ENCODE measurements around the gene GLIS2. TPM values are rescaled to one million over a fixed set of nuclear protein-coding genes. Genes with fewer than 3 reads are reported as not detected.
"Not testable (repeated sequence)": the region's sequence is repeated elsewhere in the genome, so short reads cannot be mapped to it uniquely, and the experiment has no call there.

GLIS2 gene
- total RNA-seq, 2 donors from 2014 or later, result 0.10 to 0.29 TPM

GRCh38 chr16:4328046-4328781 lies 12.3 kb downstream of the GLIS2 start:
- Mint-ChIP-seq H3K27me3 (no peaks in the 10 kb centered on the region), H3K36me3 (ENCODE audit: low read depth) (no peaks in the 10 kb centered on the region), H3K27ac (peak overlapping the region; percentile 37), H3K4me1 (peaks cover 5% of the 10 kb centered on the region), H3K4me3 (peak overlapping the region; percentile 74)
- DNase-seq (peak in 2 of 3 donors; percentile 29 to 42), ATAC-seq (peak; percentile 78)
- no peaks in the 10 kb centered on the region for H3K9me3 ChIP-seq (ENCODE audit: control insufficient read depth, low read length, poor library complexity, severe bottlenecking)

GRCh38 chr16:4328782-4329775 lies 13.2 kb downstream of the GLIS2 start:
- H3K27me3 Mint-ChIP-seq, result no peaks in the 10 kb centered on the region
- H3K27ac Mint-ChIP-seq, result peak overlapping the region; percentile 37
- peak overlapping the region; percentile 74 for H3K4me3 Mint-ChIP-seq

DNA sequence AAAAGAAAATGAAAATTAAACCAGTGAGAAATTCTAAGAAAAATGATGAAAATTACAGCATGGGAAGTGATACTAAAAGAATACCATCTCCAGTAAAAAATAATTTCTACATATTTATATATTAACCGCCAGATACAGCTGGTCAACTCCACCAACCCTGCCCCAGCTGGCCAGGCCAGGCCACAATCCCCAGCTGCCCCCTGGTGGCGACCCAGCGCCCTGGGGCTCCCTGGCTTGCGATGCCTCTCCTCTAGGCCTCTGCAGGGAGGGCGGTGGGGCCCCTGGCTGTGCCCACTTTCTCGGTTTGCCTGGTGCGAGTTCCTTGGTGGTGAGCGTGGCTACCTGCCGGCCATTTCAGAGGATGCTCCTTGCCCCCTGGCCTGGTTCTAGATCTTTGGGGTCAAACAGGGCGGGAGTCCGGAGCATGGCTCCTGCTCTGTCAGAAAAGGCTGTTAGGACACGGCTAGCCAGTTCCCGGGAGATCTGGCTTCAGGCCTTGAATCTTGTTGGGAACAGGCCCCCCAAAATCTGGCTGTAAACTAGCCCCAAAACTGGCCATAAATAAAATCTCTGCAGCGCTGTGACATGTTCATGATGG lies 14.5 kb downstream of the GLIS2 start:
- DNase-seq (peak; percentile 56 to 75 (median 70)), ATAC-seq (peak; percentile 77)
- Mint-ChIP-seq H3K27me3 (no peaks in the 10 kb centered on the region), H3K4me1 (peaks cover 5% of the 10 kb centered on the region), H3K36me3 (ENCODE audit: low read depth) (no peaks in the 10 kb centered on the region), H3K27ac (no peak overlapping the region), H3K4me3 (no peak overlapping the region)
- H3K9me3 ChIP-seq (ENCODE audit: control insufficient read depth, low read length, poor library complexity, severe bottlenecking), result no peaks in the 10 kb centered on the region

More at GRCh38 chr16:4328782-4329775, 13.2 kb downstream of the GLIS2 start:
- ATAC-seq (no peak), DNase-seq (no peak)
- H3K9me3 ChIP-seq (ENCODE audit: control insufficient read depth, low read length, poor library complexity, severe bottlenecking), result no peaks in the 10 kb centered on the region
- Mint-ChIP-seq H3K36me3 (ENCODE audit: low read depth) (no peaks in the 10 kb centered on the region), H3K4me1 (peaks cover 5% of the 10 kb centered on the region)

DNA sequence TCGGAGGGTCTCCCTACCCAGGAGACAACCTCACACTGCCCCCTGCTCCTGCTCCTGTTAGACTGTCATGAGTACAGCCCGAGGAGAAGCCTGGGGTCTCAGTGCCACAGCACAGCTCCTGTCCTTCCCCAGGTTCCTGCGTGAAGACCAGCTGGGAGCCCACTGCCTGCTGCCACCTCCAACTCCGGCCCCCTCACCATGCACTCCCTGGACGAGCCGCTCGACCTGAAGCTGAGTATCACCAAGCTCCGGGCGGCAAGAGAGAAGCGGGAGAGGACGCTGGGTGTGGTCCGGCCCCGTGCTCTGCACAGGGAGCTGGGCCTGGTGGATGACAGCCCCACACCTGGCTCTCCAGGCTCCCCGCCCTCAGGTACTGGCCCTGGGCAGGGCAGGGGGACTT lies 16.2 kb downstream of the GLIS2 start:
- Mint-ChIP-seq H3K27ac (no peak overlapping the region), H3K36me3 (ENCODE audit: low read depth) (no peaks in the 10 kb centered on the region), H3K4me1 (peaks cover 5% of the 10 kb centered on the region), H3K4me3 (no peak overlapping the region), H3K27me3 (no peaks in the 10 kb centered on the region)
- ATAC-seq (no peak), DNase-seq (no peak)
- no peaks in the 10 kb centered on the region for H3K9me3 ChIP-seq (ENCODE audit: control insufficient read depth, low read length, poor library complexity, severe bottlenecking)

DNA sequence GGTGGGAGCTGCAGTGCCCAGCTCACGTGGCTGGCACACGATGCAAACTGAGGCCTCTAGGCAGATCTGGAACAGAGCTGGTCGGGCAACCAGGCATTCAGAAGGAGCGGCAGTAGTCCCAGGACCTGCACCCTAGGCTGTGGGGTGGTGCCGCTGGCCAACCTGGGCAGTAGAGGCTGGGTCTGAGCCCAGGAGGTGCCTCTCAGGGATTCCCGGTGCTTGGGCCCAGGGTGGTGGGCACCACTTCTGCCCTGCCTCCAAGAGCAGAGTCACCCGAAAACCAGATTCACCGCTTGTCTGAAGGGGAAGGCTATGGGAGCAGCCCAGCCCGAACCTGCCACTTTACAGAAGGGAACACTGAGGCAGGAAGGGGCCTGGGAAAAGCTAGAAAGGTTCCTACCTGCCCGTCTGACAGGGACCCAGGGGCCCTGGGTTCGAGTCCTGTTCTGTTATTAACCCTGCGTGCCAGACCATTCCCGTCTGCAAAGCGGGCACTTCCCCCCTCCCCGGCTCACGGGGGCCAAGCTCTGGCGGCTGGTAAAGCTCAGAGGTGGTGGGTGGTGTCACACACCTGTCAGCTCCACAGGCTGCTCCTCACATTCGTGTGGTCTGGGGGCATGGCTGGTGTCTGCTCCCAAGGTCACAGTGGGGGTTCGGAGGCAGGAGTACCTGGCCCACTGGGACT lies 16.9 kb downstream of the GLIS2 start:
- H3K9me3 ChIP-seq (ENCODE audit: control insufficient read depth, low read length, poor library complexity, severe bottlenecking), result no peaks in the 10 kb centered on the region
- H3K4me3 Mint-ChIP-seq, result no peak overlapping the region
- H3K4me1 Mint-ChIP-seq, result peaks cover 5% of the 10 kb centered on the region
- no peaks in the 10 kb centered on the region for H3K36me3 Mint-ChIP-seq (ENCODE audit: low read depth)
- H3K27ac Mint-ChIP-seq, result no peak overlapping the region
- DNase-seq (no peak), ATAC-seq (no peak)
- H3K27me3 Mint-ChIP-seq, result no peaks in the 10 kb centered on the region

GRCh38 chr16:4333308-4333638 lies 17.4 kb downstream of the GLIS2 start:
- H3K27ac Mint-ChIP-seq, result no peak overlapping the region
- no peak overlapping the region for H3K4me3 Mint-ChIP-seq

DNA sequence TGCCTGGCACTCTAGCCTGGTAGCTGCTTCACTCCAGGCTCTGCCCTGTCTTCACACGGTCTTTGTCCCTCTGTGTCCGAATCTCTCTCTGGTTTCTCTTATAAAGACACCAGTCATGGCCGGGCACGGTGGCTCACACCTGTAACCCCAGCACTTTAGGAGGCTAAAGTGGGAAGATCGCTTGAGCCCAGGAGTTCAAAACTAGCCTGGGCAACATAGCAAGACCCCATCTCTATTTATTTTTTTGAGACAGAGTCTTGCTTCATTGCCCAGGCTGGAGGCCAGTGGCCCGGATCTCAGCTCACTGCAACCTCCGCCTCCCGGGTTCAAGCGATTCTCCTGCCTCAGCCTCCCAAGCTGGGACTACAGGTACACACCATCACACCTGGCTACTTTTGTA lies 17.8 kb downstream of the GLIS2 start:
- H3K9me3 ChIP-seq (ENCODE audit: control insufficient read depth, low read length, poor library complexity, severe bottlenecking); H3K36me3 Mint-ChIP-seq (ENCODE audit: low read depth); H3K27me3 Mint-ChIP-seq; H3K4me3 Mint-ChIP-seq; H3K27ac Mint-ChIP-seq; ATAC-seq; H3K4me1 Mint-ChIP-seq; DNase-seq: not testable (repeated sequence)

More at GRCh38 chr16:4333308-4333638, 17.4 kb downstream of the GLIS2 start:
- DNase-seq (no peak), ATAC-seq (no peak)
- no peaks in the 10 kb centered on the region for H3K9me3 ChIP-seq (ENCODE audit: control insufficient read depth, low read length, poor library complexity, severe bottlenecking)
- Mint-ChIP-seq H3K27me3 (no peaks in the 10 kb centered on the region), H3K4me1 (peaks cover 2% of the 10 kb centered on the region), H3K36me3 (ENCODE audit: low read depth) (no peaks in the 10 kb centered on the region)

GRCh38 chr16:4334724-4335495 lies 19.0 kb downstream of the GLIS2 start:
- no peak overlapping the region for H3K27ac Mint-ChIP-seq
- H3K36me3 Mint-ChIP-seq (ENCODE audit: low read depth), result no peaks in the 10 kb centered on the region
- no peaks in the 10 kb centered on the region for H3K4me1 Mint-ChIP-seq
- no peaks in the 10 kb centered on the region for H3K27me3 Mint-ChIP-seq
- H3K4me3 Mint-ChIP-seq, result no peak overlapping the region
- ATAC-seq (no peak), DNase-seq (no peak)
- no peaks in the 10 kb centered on the region for H3K9me3 ChIP-seq (ENCODE audit: control insufficient read depth, low read length, poor library complexity, severe bottlenecking)

GRCh38 chr16:4336701-4337539 lies 21.1 kb downstream of the GLIS2 start:
- Mint-ChIP-seq H3K36me3 (ENCODE audit: low read depth) (no peaks in the 10 kb centered on the region), H3K27me3 (no peaks in the 10 kb centered on the region), H3K27ac (no peak overlapping the region), H3K4me3 (no peak overlapping the region), H3K4me1 (no peaks in the 10 kb centered on the region)
- DNase-seq (no peak), ATAC-seq (no peak)
- H3K9me3 ChIP-seq (ENCODE audit: control insufficient read depth, low read length, poor library complexity, severe bottlenecking), result no peaks in the 10 kb centered on the region

DNA sequence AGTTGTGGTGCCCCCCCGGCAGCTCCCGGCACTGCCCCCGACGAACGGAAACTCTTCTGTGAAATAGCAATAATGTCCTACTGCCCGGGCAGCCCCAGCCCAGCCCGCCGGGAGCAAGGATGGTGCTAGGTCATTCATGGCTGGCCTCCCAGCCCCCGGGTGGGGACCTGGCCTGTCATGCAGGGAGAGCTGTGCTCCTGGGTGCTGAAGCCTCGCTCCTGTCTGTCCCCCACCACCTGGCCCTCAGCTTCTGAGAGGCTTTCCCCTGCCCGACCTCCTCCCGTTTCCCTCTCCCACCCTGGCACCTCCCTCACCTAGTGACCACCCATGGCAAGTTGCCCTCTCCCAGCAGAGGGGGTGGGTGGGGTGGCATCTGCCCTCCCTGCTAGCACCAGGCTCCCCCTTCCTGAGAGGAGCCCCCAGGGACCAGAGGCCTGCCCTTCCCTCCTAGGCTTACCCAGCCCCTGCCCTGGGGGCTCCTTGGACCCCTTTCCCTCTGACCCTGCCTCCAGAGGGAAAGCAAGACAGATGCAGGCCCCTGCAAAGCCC lies 21.7 kb downstream of the GLIS2 start:
- H3K4me3 Mint-ChIP-seq, result no peak overlapping the region
- no peaks in the 10 kb centered on the region for H3K4me1 Mint-ChIP-seq
- H3K27me3 Mint-ChIP-seq, result no peaks in the 10 kb centered on the region
- H3K36me3 Mint-ChIP-seq (ENCODE audit: low read depth), result no peaks in the 10 kb centered on the region
- H3K9me3 ChIP-seq (ENCODE audit: control insufficient read depth, low read length, poor library complexity, severe bottlenecking), result no peaks in the 10 kb centered on the region
- H3K27ac Mint-ChIP-seq, result no peak overlapping the region
- DNase-seq, result no peak
- ATAC-seq, result no peak

GRCh38 chr16:4338125-4338582 lies 22.3 kb downstream of the GLIS2 start:
- no peak for ATAC-seq
- Mint-ChIP-seq H3K27me3 (no peaks in the 10 kb centered on the region), H3K4me1 (no peaks in the 10 kb centered on the region), H3K4me3 (no peak overlapping the region), H3K27ac (no peak overlapping the region), H3K36me3 (ENCODE audit: low read depth) (no peaks in the 10 kb centered on the region)
- H3K9me3 ChIP-seq (ENCODE audit: control insufficient read depth, low read length, poor library complexity, severe bottlenecking), result no peaks in the 10 kb centered on the region
- no peak for DNase-seq
